ENCODE data around the gene MALL. TPM values are rescaled to one million over a fixed set of nuclear protein-coding genes. Genes with fewer than 3 reads are reported as not detected.

The MALL gene
- total RNA-seq, 3 donors from 2014 or later = 170 to 672 (median 264) TPM

DNA sequence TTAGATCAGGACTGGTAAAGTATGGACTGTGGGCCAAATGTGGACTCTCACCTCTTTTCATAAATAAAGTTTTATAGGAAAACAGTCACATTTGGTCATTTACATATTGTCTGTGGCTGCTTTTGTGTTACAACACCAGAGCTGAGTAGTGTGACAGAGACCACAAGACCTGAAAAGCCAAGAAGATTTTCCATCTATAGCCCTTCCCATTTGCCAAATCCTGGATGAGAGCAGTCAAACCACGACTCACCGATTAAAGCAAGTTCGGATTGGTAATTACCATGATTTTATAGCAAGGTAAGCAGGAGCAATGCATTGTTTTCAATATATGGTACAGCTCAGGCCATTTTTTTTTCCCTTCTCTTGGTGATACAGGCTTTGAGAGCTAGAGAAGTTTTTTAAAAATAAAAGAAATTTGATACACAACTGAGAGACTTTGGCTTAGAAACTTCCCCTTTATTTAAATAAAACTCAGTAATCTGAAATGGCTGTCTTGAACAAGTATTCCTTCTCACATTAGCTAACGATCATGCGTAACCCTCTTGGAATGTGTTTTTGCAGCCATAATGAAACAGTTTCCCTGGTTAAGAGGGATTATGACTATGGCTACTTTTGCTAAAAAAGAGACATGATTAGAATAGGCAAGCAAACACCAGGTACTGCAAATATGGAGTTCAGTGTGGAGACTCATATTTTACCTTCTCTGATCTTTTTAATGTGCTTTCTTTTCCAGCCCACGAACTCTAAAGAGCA lies 9.5 kb upstream of the MALL start:
- DNase-seq = no peak
- no peak for ATAC-seq
- no peaks in the 10 kb centered on the region for H3K36me3 ChIP-seq (ENCODE audit: low read depth)
- no peaks in the 10 kb centered on the region for H3K4me1 ChIP-seq (ENCODE audit: low read depth)
- no peak for TF ChIP-seq CTCF (IDR thresholded peaks at IDR 0.05)
- no peaks in the 10 kb centered on the region for H3K9me3 ChIP-seq
- no peak overlapping the region for H3K4me3 ChIP-seq
- intact Hi-C loops (cut with DNase I, micrococcal nuclease) = no loop called here

DNA sequence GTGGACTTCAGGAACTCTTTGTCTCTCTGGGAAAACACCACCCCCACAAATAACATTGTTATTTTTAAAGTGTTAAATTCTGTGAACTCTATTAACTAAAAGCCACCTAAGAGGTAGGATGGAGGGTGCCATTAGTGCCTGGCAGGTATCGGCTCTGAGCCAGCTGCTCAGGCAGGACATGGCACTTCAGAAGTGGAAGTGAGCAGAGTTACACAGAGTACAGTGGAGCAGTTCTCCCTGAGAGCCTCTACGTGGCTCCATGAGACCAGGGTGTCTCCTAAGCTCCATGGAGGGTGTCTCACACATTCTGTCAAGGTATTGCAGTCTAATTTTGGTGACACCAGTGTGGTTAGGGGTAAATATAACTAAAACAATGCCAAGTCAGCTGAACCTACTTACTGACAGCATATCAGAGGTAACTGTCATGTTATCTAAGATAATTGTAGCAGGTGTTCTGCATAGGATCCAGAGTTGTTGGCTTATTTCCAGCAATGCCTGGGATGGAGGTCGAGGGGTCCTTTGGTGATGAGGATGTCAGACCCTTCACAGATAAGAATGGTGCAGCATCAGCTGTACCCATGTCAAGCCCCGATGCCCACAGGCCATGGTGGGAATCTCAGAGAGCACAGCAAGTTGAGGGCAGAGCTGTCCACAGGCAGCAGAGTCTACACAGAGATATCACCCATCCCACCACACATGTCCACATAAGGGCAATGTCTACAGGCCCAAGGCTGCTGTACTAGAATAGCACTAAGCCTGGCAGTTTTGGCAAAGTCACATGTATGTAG lies 8.6 kb upstream of the MALL start:
- Histone ChIP-seq H3K36me3 (ENCODE audit: low read depth) (no peaks in the 10 kb centered on the region), H3K4me3 (no peak overlapping the region), H3K4me1 (ENCODE audit: low read depth) (no peaks in the 10 kb centered on the region), H3K9me3 (no peaks in the 10 kb centered on the region)
- ATAC-seq (no peak), DNase-seq (no peak)
- intact Hi-C loops (cut with DNase I, micrococcal nuclease) = no loop called here
- no peak for TF ChIP-seq CTCF (IDR thresholded peaks at IDR 0.05)

DNA sequence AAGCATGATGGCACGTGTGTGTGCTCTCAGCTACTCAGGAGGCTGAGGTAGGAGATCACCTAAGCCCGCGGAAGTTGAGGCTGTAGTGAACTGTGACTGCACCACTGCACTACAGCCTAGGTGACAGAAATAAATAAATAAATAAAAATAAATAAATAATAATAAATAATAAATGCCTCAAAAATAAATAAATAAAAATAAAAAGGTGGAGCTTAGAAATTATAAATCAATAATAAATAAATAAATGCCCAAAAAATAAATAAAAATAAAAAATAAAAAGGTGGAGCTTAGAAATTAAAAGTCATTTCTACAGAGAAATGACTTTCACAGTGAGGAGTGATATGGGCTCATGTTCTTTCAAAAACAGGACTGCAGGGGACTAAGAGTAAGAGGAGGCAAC lies 6.0 kb upstream of the MALL start:
- H3K9me3 ChIP-seq = no peaks in the 10 kb centered on the region
- no peak overlapping the region for H3K4me3 ChIP-seq
- H3K4me1 ChIP-seq (ENCODE audit: low read depth) = no peaks in the 10 kb centered on the region
- intact Hi-C loops (cut with DNase I, micrococcal nuclease) = no loop called here
- ATAC-seq (no peak), DNase-seq (no peak)
- no peaks in the 10 kb centered on the region for H3K36me3 ChIP-seq (ENCODE audit: low read depth)
- TF ChIP-seq CTCF (IDR thresholded peaks at IDR 0.05) = no peak

- Histone ChIP-seq H3K4me3 (no peak overlapping the region), H3K36me3 (ENCODE audit: low read depth) (no peaks in the 10 kb centered on the region), H3K9me3 (no peaks in the 10 kb centered on the region), H3K4me1 (ENCODE audit: low read depth) (peaks cover 5% of the 10 kb centered on the region)
- DNase-seq (no peak), ATAC-seq (no peak)
- intact Hi-C loops (cut with DNase I, micrococcal nuclease) = no loop called here
- no peak for TF ChIP-seq CTCF (IDR thresholded peaks at IDR 0.05)
Measured at GRCh38 chr2:110121052-110121334, 5.4 kb upstream of the MALL start.

DNA sequence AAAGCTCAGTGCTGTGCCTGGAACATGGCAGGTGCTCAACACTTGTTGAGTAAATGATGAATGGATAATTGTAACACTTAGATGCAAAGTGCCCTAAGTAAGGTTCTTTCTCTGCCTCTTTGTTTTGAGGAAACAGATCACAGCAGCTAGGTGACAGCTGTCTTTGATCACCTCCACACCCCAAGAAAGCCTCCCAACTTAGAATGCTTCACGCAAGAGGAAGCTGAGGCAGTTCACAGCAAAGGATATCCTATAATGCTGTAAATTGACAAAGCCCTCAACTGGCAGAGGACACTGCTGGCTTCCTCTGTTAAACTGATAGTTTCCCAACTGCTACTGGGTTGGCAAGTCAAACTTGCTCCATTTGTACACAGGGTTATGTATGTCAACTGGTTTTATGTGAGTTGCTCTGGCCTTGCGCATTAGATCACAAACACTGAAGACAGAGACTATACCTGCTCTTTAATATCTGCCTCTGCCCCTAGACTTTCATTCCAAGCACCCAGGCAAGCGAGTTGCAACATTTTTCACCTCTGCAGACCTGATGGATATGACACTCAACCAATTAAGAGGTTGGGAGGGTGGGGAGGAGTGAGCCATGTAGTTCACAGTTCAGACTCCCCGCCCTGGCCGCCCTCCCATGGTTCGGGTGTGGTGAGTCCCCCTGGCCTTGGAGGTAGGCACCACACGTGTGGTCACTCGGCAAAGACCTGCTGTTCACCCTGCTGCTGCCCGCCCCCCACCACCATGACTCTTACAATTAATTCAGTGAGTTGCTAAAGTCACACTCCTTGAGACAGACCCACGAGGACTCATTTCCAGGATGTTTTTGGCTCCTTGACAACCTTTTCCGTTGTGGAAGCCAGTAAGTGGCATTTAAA lies 4.8 kb upstream of the MALL start:
- Histone ChIP-seq H3K9me3 (no peaks in the 10 kb centered on the region), H3K4me1 (ENCODE audit: low read depth) (peaks cover 9% of the 10 kb centered on the region), H3K4me3 (no peak overlapping the region), H3K36me3 (ENCODE audit: low read depth) (no peaks in the 10 kb centered on the region)
- no peak for TF ChIP-seq CTCF (IDR thresholded peaks at IDR 0.05)
- no peak for ATAC-seq
- DNase-seq = no peak
- intact Hi-C loops (cut with DNase I, micrococcal nuclease) = no loop called here
